ENCODE data around the gene SP8. TPM values are rescaled to one million over a fixed set of nuclear protein-coding genes. Genes with fewer than 3 reads are reported as not detected.

SP8 gene
- total RNA-seq, 2 experiments from 2014 or later, result not detected

DNA sequence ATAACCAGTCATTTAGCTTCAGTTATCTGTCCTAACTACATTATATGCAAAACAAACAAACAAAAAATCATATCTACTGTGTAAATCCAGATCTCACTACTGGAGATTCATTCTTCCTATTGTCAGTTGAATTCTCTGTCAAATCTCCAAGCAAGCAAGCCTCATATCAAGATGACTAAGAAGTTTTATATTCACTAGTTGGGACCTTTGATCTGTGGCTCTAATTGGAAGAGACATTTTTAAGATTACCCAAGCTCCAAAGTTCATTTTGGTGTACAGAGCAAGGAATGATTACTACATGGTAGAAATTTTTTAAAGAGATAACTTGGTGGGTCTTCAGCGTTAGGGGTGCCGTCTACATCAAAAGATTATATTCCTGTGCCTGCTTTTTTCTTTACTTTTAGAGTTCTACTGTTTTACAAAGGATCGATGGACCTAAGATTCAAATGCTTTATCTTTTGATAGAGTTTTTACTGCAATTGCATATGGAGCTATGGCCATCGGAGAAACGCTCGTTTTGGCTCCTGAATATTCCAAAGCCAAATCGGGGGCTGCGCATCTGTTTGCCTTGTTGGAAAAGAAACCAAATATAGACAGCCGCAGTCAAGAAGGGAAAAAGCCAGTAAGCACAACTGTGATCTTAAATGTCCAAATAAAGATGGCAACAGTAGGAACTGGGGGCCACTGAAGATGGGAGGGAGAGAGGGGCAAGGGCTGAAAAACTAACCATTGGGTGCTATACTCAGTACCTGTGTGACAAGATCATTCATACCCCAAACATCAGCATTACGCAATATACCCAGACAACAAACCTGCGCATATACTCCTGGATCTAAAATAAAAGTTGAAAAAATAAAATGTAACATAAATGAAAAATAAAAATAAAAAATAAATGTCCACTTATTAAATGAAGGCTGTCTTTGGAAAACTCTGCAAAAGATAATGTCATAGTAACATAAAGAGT, 47.9 kb downstream of the SP8 start:
- no peaks in the 10 kb centered on the region for H3K36me3 Mint-ChIP-seq (ENCODE audit: low read depth)
- no peak for DNase-seq
- no peaks in the 10 kb centered on the region for H3K9me3 Mint-ChIP-seq
- CTCF ChIA-PET, result no interaction called here
- H3K27me3 Mint-ChIP-seq, result peaks cover 2% of the 10 kb centered on the region
- no peaks in the 10 kb centered on the region for H3K4me1 Mint-ChIP-seq
- H3K27ac Mint-ChIP-seq, result no peak overlapping the region
- H3K4me3 Mint-ChIP-seq, result no peak overlapping the region
- POLR2A ChIA-PET, result no interaction called here

DNA sequence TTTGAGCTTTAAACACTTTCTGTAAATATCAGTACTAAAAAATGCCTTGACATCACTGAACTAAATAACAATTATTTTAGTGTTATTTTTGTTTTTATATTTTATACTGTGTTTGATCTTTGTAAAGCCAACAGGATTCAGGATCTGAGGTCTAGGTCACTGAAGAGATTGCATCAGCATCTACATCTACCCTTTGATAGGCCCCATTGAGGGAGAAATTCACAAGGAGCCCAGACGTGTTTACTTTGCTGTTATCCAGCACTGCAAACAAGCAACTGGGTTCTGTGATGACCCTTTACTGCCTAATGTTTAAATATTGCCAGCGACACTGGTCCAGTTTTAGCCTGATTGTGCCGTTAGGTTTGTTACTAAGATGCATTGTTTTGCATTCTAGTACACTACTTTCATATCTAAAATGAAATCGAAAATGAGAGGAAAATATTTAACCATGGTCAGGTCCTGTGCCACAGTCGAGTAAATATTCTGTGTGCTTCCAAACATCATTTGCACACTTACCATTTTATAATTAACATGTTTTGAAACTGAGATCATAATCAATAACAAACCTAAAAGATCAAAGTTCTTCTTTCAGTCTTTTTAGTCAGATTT, 48.7 kb downstream of the SP8 start:
- Mint-ChIP-seq H3K4me1 (no peaks in the 10 kb centered on the region), H3K27ac (no peak overlapping the region), H3K9me3 (no peaks in the 10 kb centered on the region), H3K36me3 (ENCODE audit: low read depth) (no peaks in the 10 kb centered on the region), H3K27me3 (peaks cover 2% of the 10 kb centered on the region), H3K4me3 (no peak overlapping the region)
- ChIA-PET POLR2A (no interaction called here), CTCF (interaction anchor here (0.6 kb wide), 1 partner anchor 21 kb away, joined by 5 read pairs; no protein-coding TSS in a partner anchor)
- no peak for DNase-seq

DNA sequence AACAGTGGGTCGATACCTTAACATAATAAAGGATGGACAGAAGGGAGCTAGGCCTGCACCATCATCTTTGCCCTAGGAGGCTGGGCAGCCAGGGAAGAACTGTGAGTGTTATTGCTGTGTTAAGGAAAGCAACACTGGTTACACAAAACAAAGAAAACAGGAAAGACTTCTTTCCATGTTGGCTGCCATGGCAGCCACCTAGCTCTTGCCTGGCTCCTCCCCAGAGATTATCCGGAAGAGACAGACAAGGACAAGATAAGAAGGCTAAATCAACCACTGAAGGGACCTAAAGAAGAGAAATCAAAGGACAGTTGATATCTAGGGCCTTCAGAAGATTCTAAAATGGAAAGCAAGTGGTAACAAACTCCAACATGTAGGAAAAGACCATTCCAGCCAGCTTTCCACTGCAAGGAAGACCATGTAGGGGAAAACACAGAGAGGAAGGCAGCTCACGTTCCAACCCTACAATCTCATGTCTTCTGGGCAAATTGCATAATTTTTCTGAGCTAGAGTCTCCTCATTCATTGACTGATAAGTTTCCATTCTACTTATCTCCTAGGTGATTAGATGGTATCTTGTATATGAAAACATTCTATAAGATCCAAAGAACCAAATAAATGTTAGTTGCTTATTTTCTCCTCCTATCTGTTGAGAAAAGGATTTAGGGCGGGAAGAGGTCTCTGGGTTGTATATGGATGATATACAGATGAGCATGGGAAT, 51.2 kb downstream of the SP8 start:
- no peak overlapping the region for H3K4me3 Mint-ChIP-seq
- H3K36me3 Mint-ChIP-seq (ENCODE audit: low read depth), result no peaks in the 10 kb centered on the region
- no peaks in the 10 kb centered on the region for H3K9me3 Mint-ChIP-seq
- DNase-seq, result no peak
- H3K4me1 Mint-ChIP-seq, result no peaks in the 10 kb centered on the region
- H3K27me3 Mint-ChIP-seq, result no peaks in the 10 kb centered on the region
- CTCF ChIA-PET, result no interaction called here
- no peak overlapping the region for H3K27ac Mint-ChIP-seq
- POLR2A ChIA-PET, result no interaction called here

Other genes starting within 250 kb of the SP8 start
- not detected for gene ABCB5, start 171.2 kb downstream of the SP8 start, total RNA-seq